ENCODE data around the gene TOMM20.

TOMM20 gene

GRCh38 chr1:235090406-235091069, 38.1 kb downstream of the TOMM20 start (continued):
- TF ChIP-seq BCL6B (tag by site-specific recombination; IDR thresholded peaks at IDR 0.05) (no peak), OSR2 (tag by site-specific recombination; IDR thresholded peaks at IDR 0.05) (peak; percentile 62; the same call in 1 of the 2 replicates), ZNF362 (tag by site-specific recombination; IDR thresholded peaks at IDR 0.05) (no peak), ZNF132 (tag by site-specific recombination; IDR thresholded peaks at IDR 0.05; ENCODE audit: borderline replicate concordance) (no peak), WT1 (tag by site-specific recombination; IDR thresholded peaks at IDR 0.05) (no peak), ZNF140 (tag by site-specific recombination; IDR thresholded peaks at IDR 0.05) (no peak), ZNF16 (tag by site-specific recombination; IDR thresholded peaks at IDR 0.05; ENCODE audit: low read depth) (no peak), ZSCAN18 (tag by site-specific recombination; IDR thresholded peaks at IDR 0.05) (no peak), KLF7 (tag by site-specific recombination; IDR thresholded peaks at IDR 0.05; ENCODE audit: borderline replicate concordance) (no peak), ZNF670 (tag by site-specific recombination; IDR thresholded peaks at IDR 0.05; ENCODE audit: low read depth) (no peak), FEZF1 (tag by site-specific recombination; IDR thresholded peaks at IDR 0.05) (no peak), PRDM2 (tag by site-specific recombination; IDR thresholded peaks at IDR 0.05; ENCODE audit: borderline replicate concordance) (no peak), ZNF335 (tag by site-specific recombination; conservative IDR thresholded peaks at IDR 0.05) (no peak), ZNF473 (tag by site-specific recombination; IDR thresholded peaks at IDR 0.05) (no peak), ZBTB49 (tag by site-specific recombination; IDR thresholded peaks at IDR 0.05; ENCODE audit: low read depth) (no peak), ZNF837 (tag by site-specific recombination; IDR thresholded peaks at IDR 0.05) (no peak), ZSCAN5A (tag by site-specific recombination; IDR thresholded peaks at IDR 0.05) (no peak), ZNF488 (tag by site-specific recombination; IDR thresholded peaks at IDR 0.05) (no peak), ZNF174 (tag by site-specific recombination; IDR thresholded peaks at IDR 0.05) (no peak), SCRT2 (tag by site-specific recombination; IDR thresholded peaks at IDR 0.05) (peak; percentile 68; the same call in 1 of the 2 replicates), ZNF280C (tag by site-specific recombination; IDR thresholded peaks at IDR 0.05) (no peak)
